H9 (cell line): ENCODE measurements around the gene SOBP. TPM values are rescaled to one million over a fixed set of nuclear protein-coding genes. Genes with fewer than 3 reads are reported as not detected.

Source experiments
- DNase-seq: peaks from one replicate; pipeline ENCODE4 v3.0.0-alpha.2; 2017
- H2AFZ ChIP-seq: one replicate; pipeline ENCODE4 v1.6.1; 2013; ENCODE audit warnings: mild to moderate bottlenecking, low read length, control low read depth, moderate library complexity
- H2AK5ac ChIP-seq: 2 replicates; pipeline ENCODE4 v1.6.1; 2013; ENCODE audit warnings: low read length, control low read depth, mixed read lengths; ENCODE audit not compliant: insufficient read length
- H2BK120ac ChIP-seq: one replicate; pipeline ENCODE4 v1.6.1; 2013; ENCODE audit warnings: low read depth, mild to moderate bottlenecking, low read length, control low read depth, inconsistent platforms; ENCODE audit not compliant: poor library complexity, severe bottlenecking
- H2BK12ac ChIP-seq: 2 replicates; pipeline ENCODE4 v1.6.1; 2013; ENCODE audit warnings: low read length, control low read depth, mixed read lengths, low read depth; ENCODE audit not compliant: insufficient read length
- H2BK15ac ChIP-seq: 2 replicates; pipeline ENCODE4 v1.6.1; 2013; ENCODE audit warnings: low read depth, low read length, control low read depth
- H2BK20ac ChIP-seq: one replicate; pipeline ENCODE4 v1.6.1; 2013; ENCODE audit warnings: low read depth, mild to moderate bottlenecking, low read length, control low read depth, inconsistent platforms; ENCODE audit not compliant: poor library complexity, severe bottlenecking
- H2BK5ac ChIP-seq: 2 replicates; pipeline ENCODE4 v1.6.1; 2013; ENCODE audit warnings: low read length, control low read depth, mixed read lengths; ENCODE audit not compliant: insufficient read length
- H3K14ac ChIP-seq: 2 replicates; pipeline ENCODE4 v1.6.1; 2013; ENCODE audit warnings: low read length, control low read depth; ENCODE audit not compliant: insufficient read depth
- H3K18ac ChIP-seq: 2 replicates; pipeline ENCODE4 v1.6.1; 2013; ENCODE audit warnings: low read depth, mild to moderate bottlenecking, mixed read lengths, low read length, control low read depth; ENCODE audit not compliant: insufficient read length
- H3K23ac ChIP-seq: 2 replicates; pipeline ENCODE4 v1.6.1; 2013; ENCODE audit warnings: low read length, control low read depth, mixed read lengths, low read depth; ENCODE audit not compliant: insufficient read length
- H3K23me2 ChIP-seq: 2 replicates; pipeline ENCODE4 v1.6.1; 2013; ENCODE audit warnings: low read depth, mild to moderate bottlenecking, mixed read lengths, low read length, control low read depth; ENCODE audit not compliant: insufficient read length, poor library complexity, severe bottlenecking
- H3K27ac ChIP-seq: 2 replicates; pipeline ENCODE4 v1.5.1; 2013; ENCODE audit warnings: low read length, control low read depth, mixed read lengths, low read depth; ENCODE audit not compliant: insufficient read length
- H3K27me3 ChIP-seq: 2 replicates; pipeline ENCODE4 v1.6.1; 2013; ENCODE audit warnings: low read length, control low read depth, inconsistent platforms; ENCODE audit not compliant: insufficient read depth
- H3K4ac ChIP-seq: 2 replicates; pipeline ENCODE4 v1.6.1; 2013; ENCODE audit warnings: low read depth, mild to moderate bottlenecking, control low read depth, inconsistent platforms, low read length, moderate library complexity
- H3K4me1 ChIP-seq: 2 replicates; pipeline ENCODE4 v1.6.1; 2013; ENCODE audit warnings: low read length, control low read depth, inconsistent platforms; ENCODE audit not compliant: insufficient read depth
- H3K4me2 ChIP-seq: 2 replicates; pipeline ENCODE4 v1.6.1; 2013; ENCODE audit warnings: low read length, control low read depth, mixed read lengths; ENCODE audit not compliant: insufficient read length, insufficient read depth
- H3K56ac ChIP-seq: 2 replicates; pipeline ENCODE4 v1.6.1; 2013; ENCODE audit warnings: low read depth, mild to moderate bottlenecking, mixed read lengths, low read length, control low read depth; ENCODE audit not compliant: insufficient read length
- H3K79me1 ChIP-seq: 2 replicates; pipeline ENCODE4 v1.6.1; 2013; ENCODE audit warnings: low read depth, mild to moderate bottlenecking, moderate library complexity, low read length, control low read depth, inconsistent platforms; ENCODE audit not compliant: insufficient read depth, poor library complexity, severe bottlenecking
- H3K79me2 ChIP-seq: 2 replicates; pipeline ENCODE4 v1.6.1; 2013; ENCODE audit warnings: low read length, control low read depth, inconsistent platforms; ENCODE audit not compliant: insufficient read depth
- H3K9ac ChIP-seq: 2 replicates; pipeline ENCODE4 v1.6.1; 2013; ENCODE audit warnings: low read length, control low read depth, mixed read lengths; ENCODE audit not compliant: insufficient read length; ENCODE audit errors: extremely low read depth
- H3K9me3 ChIP-seq: one replicate; pipeline ENCODE4 v1.6.1; 2013; ENCODE audit warnings: low read depth, low read length, inconsistent platforms; ENCODE audit not compliant: control insufficient read depth
- H3T11ph ChIP-seq: one replicate; pipeline ENCODE4 v1.6.1; 2013; ENCODE audit warnings: mild to moderate bottlenecking, low read length, control low read depth, inconsistent platforms
- H4K20me1 ChIP-seq: one replicate; pipeline ENCODE4 v1.6.1; 2013; ENCODE audit not compliant: control insufficient read depth, insufficient read length, insufficient read depth
- H4K5ac ChIP-seq: 2 replicates; pipeline ENCODE4 v1.6.1; 2013; ENCODE audit warnings: low read depth, mild to moderate bottlenecking, mixed read lengths, low read length, control low read depth; ENCODE audit not compliant: insufficient read length
- H4K8ac ChIP-seq: replicated peaks from 2 replicates; pipeline ENCODE4 v1.6.1; 2013; ENCODE audit warnings: low read length, control low read depth, mixed read lengths, low read depth; ENCODE audit not compliant: insufficient read length
- H4K91ac ChIP-seq: 2 replicates; pipeline ENCODE4 v1.6.1; 2013; ENCODE audit warnings: low read depth, mild to moderate bottlenecking, moderate library complexity, mixed read lengths, low read length, control low read depth; ENCODE audit not compliant: insufficient read length
- H3K27ac Mint-ChIP-seq, 3 experiments: 2 replicates in 2 of 3; 3 replicates in 1 of 3; pipeline ENCODE4 v1.8.0; 2020 to 2021; ENCODE audit warnings: mixed read lengths in 3 of 3, mild to moderate bottlenecking in 1 of 3, moderate library complexity in 1 of 3
- H3K27me3 Mint-ChIP-seq: 2 replicates; pipeline ENCODE4 v1.8.0; 2021; ENCODE audit warnings: low read depth, mild to moderate bottlenecking, moderate library complexity, mixed read lengths
- H3K36me3 Mint-ChIP-seq, 3 experiments: 2 replicates in 2 of 3; 3 replicates in 1 of 3; pipeline ENCODE4 v1.8.0; 2020 to 2021; ENCODE audit warnings: low read depth in 3 of 3, mixed read lengths in 3 of 3; ENCODE audit not compliant: insufficient read depth in 1 of 3
- H3K4me1 Mint-ChIP-seq, 2 experiments: 2 replicates each; pipeline ENCODE4 v1.8.0; 2020; ENCODE audit warnings: mixed read lengths in 2 of 2
- H3K4me3 Mint-ChIP-seq, 2 experiments: 2 replicates in 1 of 2; 3 replicates in 1 of 2; pipeline ENCODE4 v1.8.0; 2020 to 2021; ENCODE audit warnings: mild to moderate bottlenecking in 2 of 2, mixed read lengths in 2 of 2, moderate library complexity in 1 of 2
- H3K9me3 Mint-ChIP-seq, 2 experiments: 2 replicates in 1 of 2; 3 replicates in 1 of 2; pipeline ENCODE4 v1.8.0; 2020; ENCODE audit warnings: mild to moderate bottlenecking in 2 of 2, mixed read lengths in 2 of 2, moderate library complexity in 1 of 2
- CTCF ChIP-seq: fragments of 200-600 bp; sonication (generic); conservative IDR thresholded peaks from 3 replicates; pipeline ENCODE4 v1.8.0; 2021; ENCODE audit warnings: antibody characterized with exemption, mild to moderate bottlenecking
- WGBS: extraction: QIAGEN DNeasy Blood & Tissue Kit; methylation state at CpG from one replicate; pipeline ENCODE4 v1.1.7; 2013; ENCODE audit warnings: missing lambda C conversion rate, low lambda C conversion rate, mixed read lengths; ENCODE audit not compliant: insufficient read length; ENCODE audit errors: extremely low coverage; 5-methylcytosine and 5-hydroxymethylcytosine counted together
- total RNA-seq: library from RNA; stranded (reverse); gene quantifications from 2 replicates; pipeline ENCODE4 v1.2.1, GENCODE V29; 2021

Gene SOBP
- total RNA-seq, 1 experiment from 2014 or later: 4.3 TPM

- H3T11ph ChIP-seq: no peak overlapping the region
- no peaks in the 10 kb centered on the region for H3K79me2 ChIP-seq
- H3K4me3 Mint-ChIP-seq: no peak overlapping the region
- H3K27ac ChIP-seq: no peak overlapping the region
- H2BK12ac ChIP-seq: no peak overlapping the region
- H3K9ac ChIP-seq: no peak overlapping the region
- H4K5ac ChIP-seq: no peak overlapping the region
- no peak overlapping the region for H2BK5ac ChIP-seq
- H2BK20ac ChIP-seq: no peak overlapping the region
- H3K27ac Mint-ChIP-seq: no peak overlapping the region
- H3K27me3 Mint-ChIP-seq: no peaks in the 10 kb centered on the region
- H2AFZ ChIP-seq: no peak overlapping the region
- H3K23me2 ChIP-seq: no peaks in the 10 kb centered on the region
- H2BK120ac ChIP-seq: no peak overlapping the region
- H4K8ac ChIP-seq: no peak overlapping the region
- no peak overlapping the region for H2AK5ac ChIP-seq
- no peak overlapping the region for H3K18ac ChIP-seq
- peaks cover 26 to 27% of the 10 kb centered on the region in 2 experiments for H3K4me1 Mint-ChIP-seq
- H4K91ac ChIP-seq: no peak overlapping the region
- H4K20me1 ChIP-seq: no peaks in the 10 kb centered on the region
- H3K36me3 Mint-ChIP-seq: peaks cover 0 to 6% (median 3%) of the 10 kb centered on the region in 3 experiments; a peak in 2 of 7 replicates
- DNase-seq: no peak
- peaks cover 3 to 7% of the 10 kb centered on the region in 2 experiments; a peak in 2 of 5 replicates for H3K9me3 Mint-ChIP-seq
- H3K27me3 ChIP-seq: no peaks in the 10 kb centered on the region
- no peak for TF ChIP-seq CTCF
- no CpG with 5 or more reads among the region's 3 CpGs for WGBS
- H3K4ac ChIP-seq: no peak overlapping the region
- no peak overlapping the region for H3K56ac ChIP-seq
- no peaks in the 10 kb centered on the region for H3K79me1 ChIP-seq
- H3K14ac ChIP-seq: no peak overlapping the region
- H2BK15ac ChIP-seq: no peak overlapping the region
- H3K4me1 ChIP-seq: no peaks in the 10 kb centered on the region; the same call in none of the 2 replicates
- H3K9me3 ChIP-seq: no peaks in the 10 kb centered on the region
- no peak overlapping the region for H3K4me2 ChIP-seq
- no peak overlapping the region for H3K23ac ChIP-seq
Observed at GRCh38 chr6:107692351-107692750, 202.4 kb downstream of the SOBP start.
